Glomerular visceral epithelial cell (primary cell): Measurements from ENCODE around the gene MMP24.

ENCODE experiments used
- DNase-seq: peaks from one replicate; pipeline ENCODE4 v3.0.0-alpha.2; 2016; ENCODE audit errors: extremely low spot score

Gene MMP24

DNA sequence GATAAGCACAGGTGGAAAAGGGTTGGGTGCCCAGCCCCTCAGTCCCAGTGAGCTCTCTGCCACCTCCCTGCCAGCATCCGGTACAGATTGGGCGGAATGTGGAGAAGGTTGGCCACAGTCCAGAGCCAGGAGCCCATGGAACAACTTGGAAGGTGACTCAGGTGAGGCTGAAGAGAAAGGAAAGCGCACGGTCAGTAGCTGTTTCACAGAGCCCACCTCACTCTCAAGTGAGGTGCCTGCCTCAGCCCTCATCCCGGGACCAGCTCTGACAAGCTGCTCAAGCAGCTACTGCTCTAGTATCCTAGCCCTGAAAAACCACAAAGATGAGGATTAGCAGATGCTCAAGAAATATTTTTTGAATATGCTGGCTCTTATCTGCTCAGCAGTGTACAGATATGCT is 52.5 kb downstream of the MMP24 start:
- peak; percentile 25 for DNase-seq

DNA sequence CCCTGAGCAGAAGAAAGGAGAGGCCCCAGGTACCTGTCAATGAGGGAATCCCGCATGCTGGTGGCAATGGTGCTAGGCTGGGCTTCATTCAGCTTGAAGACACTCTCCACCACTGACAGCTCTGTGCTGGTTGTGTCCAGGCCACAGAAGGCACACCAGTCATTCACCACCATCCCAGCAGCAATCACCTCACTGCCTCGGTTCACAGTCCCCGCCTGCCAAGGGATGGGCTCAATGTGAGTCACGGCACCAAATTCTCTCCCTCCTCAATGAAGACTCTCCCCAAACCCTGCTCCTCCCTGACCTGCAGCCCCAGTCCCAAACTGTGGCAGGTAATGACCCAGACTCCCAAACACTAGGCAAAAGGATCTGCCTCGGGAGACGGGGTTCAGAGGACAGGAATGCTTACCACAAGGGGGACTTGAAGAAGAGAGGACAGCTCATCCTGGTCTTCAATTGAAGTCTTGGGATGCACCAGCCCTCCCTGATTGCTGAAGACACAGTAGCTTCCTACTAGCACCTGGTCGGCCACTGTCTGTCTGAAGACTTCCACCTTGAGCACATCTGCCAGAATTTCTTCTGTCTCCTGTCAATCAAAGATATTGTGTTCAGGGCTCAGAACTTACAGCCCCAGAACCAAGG is 53.2 kb downstream of the MMP24 start:
- no peak for DNase-seq

DNA sequence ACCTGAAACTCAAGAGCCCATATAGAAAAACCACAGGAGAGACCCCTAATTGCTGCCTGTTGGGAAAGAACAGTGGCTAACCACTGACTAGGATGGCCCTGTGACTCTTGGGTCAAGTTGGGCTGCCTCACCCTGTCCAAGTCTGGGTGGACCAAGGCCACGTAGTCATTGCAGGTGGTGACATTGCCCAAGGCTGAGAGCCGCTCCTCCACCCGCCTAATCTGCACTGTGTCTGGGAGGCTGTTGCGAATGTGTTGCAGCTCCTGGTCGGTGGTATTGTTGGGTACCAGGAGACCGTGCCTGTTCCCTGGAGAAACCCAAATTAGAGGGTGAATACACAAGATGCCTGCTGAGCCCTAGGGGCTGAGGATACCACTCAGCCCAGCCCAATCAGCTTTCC is 54.0 kb downstream of the MMP24 start:
- DNase-seq = no peak

DNA sequence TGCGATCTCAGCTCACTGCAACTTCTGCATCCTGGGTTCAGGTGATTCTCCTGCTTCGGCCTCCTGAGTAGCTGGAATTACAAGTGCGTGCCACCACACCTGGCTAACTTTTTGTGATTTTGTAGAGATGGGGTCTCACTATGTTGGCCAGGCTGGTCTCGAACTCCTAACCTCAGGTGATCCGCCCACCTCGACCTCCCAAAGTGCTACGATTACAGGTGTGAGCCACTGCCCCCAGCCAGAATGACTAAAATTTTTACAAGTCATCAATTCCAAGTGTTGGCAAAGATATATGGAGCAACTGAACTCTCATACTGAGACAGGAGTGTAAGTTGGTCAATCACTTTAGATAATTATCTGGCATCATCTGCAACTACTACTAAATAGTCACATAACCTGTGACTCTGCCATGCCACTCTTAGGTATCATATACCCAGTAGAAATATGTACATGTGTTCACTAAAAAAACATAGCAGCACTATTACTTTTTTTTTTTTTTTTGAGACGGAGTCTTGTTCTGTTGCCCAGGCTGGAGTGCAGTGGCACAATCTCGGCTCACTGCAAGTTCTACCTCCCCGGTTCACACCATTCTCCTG is 55.1 kb downstream of the MMP24 start:
- no peak for DNase-seq

DNA sequence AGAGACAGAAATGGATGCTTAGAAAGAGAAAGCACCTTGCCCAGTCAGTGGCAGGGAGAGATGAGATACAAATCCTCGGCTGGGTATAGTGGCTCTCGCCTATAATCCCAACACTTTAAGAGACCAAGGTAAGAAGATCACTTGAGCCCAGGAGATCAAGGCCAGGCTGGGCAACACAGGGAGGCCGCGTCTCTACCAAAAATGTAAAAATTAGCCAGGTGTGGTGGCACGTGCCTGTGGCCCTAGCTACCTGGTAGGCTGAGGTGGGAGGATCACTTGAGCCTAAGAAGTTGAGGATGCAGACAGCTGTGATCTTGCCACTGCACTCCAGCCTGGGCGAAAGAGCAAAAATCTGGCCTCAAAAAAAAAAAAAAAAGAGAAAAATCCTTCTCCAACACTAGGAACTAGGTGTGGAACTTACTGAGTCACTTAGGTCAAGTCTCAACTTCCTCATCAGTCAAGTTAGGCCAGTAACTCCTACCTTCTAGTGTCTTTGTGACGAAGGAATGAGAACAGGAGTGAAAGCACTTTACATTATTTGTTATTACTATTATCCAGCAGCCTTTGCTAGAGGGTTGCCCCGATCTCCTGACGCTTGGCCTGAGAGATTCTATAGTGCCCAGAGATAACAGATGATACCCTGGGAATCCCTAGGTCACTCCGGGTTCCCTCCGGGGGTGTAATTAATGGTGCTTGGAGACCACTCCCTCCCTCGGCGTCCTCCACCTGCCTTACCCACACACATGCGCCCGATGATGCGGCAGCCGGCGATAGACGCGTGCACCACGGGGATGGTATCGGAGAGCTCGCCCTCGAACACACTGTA is 57.2 kb downstream of the MMP24 start:
- peak; percentile 29 for DNase-seq

DNA sequence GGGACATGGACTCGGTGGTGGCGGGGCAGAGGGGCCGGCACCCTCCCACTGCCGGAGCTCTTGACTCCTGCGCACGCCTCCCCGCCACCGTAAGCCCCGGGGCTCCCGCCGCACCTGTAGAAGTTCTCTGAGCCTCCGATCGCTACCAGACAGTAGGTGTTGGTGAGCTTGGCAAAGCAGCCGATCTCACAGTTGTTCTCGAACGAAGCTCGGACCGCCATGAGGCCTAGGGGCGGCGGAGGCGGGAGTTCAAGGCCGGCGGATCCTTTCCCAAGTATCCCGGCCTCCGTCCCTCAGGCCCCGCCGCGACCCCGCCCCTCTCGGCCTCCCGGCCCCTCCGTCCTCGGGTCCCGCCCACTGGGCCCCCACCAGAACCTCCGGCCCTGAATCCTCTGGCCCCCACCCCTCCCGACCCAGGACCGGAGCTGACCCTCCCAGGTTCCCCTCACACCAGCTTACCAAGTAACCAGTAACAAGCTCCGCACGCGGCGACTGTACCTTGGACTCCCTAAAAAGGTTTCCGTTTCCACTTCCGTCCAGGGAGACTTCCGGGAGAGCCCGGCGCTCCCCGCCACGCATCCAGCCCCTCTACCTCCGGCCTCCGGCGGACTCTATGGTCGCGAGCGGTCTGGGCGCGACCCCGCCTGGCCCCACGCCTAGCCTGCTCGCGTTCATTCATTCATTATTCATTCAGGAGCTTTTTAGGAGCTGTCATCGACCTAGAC is 57.9 kb downstream of the MMP24 start, which contains the start of gene EIF6:
TSS of gene EIF6 (minus strand) at position 506 of the 725 bp plus-strand sequence. CDS start at position 221, 285 bp downstream.
- DNase-seq = peak; percentile 92

DNA sequence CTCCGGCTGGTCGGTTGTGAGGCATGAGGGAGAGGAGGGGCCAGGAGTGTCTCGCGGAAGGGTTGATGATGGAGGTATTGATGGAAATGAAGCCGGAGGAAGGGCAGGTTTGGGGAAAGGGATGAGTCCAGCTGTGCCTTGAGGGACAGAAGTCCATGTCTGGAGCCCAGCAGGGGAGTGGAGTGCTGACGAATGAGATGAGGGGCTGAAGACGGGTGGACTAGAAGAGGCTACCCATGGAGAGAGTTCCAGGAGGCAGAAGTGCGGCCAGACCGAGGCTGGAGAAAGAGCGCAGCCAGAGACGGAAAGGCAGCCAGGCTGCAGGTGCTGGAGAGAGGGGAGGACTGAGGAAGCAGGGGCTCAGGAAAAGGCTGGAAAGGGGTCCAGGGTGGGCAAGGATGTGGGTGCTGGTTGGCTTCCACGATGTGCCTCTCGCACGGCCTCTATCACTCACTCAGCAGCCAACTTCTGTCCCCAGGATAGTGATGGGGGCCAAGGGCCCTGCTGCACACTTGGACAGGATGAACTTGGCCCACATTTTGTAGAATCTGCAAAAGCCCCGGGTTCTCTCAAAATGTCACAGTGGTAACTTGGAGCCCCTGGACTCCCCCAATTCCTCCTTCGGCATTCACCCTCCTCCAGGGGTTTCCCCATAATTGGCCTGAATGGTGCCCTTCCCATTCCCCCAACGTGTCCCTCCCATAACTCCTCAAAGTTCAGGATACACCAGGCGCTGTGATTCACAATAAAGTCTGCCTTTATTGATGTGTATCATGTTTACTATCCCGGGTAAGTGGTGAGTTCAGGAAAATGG is 58.7 kb downstream of the MMP24 start:
- DNase-seq = no peak

DNA sequence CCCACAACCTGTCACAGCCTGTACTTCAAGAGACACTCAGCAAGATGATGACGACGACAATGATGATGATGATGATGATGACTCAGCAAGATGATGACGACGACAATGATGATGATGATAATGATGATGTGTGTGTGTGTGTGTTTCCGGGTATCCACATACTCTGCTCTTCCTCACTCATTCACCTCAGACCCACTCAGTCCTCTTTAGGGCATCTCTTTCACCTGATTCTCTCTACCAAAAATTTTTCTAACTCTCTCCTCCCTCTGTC is 59.3 kb downstream of the MMP24 start:
- DNase-seq = no peak

DNA sequence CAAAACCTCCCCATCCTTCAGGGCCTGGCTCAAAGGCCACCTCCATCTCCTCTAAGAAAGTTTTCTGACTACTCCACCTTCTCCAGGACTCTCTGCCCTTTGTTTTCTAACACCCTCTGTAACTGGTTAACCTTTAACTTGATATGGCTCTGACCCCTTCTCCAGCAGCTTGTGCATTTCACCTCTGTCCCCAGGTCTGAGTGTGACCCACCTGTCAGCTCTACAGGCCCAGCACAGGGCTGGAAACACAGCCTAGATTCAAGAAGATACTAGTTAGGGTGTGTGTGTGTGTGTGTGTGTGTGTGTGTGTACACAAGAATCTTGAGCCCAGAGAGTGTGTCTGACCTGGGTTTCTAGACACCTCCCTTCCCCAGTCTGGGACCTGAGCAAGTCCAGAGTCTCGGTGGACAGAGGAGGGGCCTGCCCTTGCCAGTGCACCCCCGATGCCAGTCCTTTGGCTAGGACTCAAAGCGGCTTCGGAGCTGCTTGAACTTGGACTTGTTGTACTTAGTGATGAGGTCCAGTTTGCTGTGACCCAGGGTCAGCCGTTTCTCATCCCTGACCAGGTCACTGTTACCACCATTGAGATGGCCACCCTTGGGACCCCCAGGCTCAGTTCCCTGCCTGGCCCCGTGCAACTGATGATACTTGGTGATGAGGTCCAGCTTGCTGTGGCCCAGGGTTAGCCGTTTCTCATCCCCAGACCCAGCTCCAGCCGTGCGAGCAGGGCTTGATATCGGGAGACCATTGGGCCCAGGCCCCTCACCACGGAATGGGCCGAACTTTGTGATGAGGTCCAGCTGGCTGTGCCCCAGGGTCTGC is 59.8 kb downstream of the MMP24 start:
- no peak for DNase-seq

DNA sequence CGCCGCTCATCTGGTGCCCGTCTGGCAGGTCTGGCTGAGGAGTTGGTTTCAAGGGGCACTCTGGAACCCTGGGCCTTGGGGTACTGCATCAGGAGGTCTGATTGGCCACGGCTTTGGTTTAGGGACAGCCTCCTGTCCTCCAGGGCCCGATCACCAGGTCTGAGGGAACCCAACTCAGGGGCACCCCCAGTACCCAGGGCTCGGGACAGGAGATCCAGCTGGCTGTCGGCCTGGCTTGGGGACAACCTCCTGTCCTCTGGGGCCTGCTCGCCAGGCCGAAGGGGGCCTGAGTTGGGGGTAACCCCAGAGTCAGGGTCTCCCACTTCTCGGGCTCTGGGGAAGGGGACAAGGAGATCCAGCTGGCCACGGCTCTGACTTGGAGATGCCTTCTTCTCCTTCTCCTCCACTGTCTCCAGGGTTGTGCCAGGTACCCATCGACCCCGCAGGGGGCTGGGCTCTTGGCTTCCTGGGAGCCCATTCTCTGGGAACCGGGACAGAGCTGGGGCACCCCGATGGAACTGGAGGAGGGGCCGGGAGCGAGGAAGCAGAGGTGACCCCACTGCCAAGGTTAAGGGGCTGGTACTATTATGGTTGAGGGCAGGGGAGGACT is 60.5 kb downstream of the MMP24 start:
- no peak for DNase-seq

DNA sequence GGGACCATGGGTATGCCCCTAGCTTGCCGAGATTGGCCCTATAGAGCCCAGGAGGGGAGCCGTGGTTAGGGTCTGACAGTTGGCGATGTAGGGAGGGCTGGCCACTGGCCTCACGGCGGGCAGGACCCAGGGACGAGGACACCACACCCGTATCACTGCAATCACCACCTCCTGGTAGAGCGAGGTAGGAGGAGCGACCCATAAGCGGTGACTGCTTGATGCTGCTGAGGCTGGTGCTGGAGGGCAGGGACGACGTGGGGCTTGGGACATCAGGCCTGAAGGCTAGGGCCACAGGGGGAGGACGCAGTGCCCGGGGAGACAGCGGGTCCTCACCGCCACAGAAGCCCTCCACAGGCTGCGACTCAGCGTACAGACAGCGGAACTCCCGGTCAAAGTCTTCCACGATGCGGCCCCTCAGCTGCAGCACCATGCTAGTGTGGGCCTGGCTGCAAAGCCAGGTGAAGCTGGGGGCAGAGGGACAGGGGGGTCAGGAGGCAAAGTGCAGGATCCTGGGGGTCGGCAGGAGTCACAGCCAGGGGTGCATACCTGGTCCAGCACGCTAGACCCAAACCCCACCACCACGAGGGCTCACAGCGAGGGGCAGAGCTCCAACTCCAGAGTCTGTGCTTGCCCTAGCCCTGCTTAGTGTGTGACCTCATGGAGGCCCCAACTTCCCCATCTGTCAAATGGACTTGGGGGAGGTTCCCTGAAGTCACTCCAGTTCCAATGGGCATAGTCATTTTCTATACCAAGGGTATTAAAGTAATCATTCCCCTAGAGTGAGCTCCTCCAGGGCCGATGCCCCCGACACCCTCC is 61.2 kb downstream of the MMP24 start:
- DNase-seq = no peak

DNA sequence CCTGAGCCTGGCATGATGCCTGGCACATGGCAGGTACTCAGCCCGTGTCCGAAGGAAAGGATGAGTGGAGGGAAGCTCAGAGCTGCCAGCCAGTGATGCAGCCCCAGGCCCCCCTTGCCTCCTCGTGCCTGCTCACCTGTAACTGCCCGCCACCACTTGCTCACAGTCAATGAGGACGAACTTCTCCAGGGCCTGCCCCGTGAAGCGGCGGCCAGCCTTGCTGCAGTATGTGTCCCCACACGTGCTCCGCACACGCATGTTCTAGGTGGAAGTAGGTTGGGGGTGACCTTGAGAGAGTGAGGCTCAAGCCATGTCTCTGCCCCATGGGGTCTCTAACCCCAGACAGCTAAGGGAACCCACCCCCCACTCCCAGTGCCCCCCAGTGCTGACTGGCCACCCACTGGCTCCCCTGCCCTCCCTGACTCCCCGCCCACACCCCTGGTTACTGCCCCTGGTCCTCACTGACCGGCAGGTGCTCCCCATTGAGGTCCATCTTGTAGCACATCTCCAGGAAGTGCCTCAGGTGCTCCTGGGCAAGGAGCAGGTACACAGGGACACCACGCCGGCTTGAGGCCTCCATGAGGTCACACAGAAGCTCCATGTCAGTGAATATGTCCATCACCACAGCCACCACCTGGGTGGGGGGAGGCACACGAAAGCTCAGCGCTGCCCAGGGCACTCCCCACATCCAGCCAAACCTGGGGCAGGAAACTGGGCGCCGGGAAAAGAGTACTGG is 62.0 kb downstream of the MMP24 start:
- no peak for DNase-seq

DNA sequence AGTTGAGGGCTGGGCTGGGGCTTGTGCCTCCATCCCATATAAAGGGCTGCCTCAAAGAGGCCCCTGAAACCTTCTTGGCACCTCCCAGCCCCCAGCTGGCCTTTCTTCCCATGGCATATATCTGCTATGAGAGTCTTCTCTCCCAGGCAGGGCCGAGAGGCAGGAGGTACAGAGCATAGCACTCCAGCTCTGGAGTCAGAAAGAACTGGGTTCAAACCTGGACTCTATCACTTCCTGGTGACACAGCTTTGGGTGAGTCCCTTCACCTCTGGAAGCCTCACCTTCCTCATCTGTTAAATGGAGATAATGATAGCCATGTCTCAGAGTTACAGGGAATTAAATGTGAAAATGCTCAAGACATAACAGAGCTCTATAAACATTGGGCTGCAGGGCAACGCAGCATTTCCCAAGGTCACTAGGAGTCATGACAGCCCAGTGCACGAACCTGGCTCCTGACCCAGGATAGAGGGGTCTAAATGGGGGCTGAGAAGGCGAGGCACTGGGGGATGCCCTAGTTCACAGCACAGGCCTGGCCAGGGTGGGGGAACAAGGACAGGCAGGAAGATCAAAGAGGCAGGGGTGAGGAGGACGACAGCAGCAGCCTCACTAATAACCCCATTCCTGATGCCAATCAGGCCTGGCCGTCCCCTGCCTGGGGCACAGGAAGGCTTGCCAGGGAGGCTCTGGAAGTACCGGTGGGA is 63.8 kb downstream of the MMP24 start:
- no peak for DNase-seq

DNA sequence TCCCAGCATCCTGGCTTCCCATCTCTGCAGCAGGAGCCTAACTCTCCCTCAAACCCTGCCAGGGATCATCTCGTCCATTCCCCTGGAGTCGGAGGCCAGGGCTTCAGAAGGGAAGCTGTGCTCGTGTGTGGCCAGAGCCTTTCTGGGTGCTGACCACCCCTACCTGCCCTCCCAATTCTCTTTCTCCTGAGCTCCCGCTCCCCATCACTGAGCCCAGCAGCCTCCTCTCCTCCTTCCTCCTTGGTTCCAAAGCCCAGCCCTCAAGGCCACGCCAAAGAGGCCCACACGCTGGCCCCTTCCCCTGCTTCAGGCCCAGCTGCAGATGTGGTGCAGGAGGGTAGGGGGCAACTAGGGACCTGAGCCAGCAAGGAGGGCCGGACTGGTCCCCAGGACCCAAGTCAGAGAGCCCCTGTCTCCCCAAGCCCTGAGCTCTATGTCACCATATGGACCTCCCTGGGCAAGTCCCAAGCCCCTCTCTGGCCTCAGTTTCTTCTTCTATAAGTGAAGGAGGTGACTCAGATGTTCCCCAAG is 64.5 kb downstream of the MMP24 start:
- no peak for DNase-seq

DNA sequence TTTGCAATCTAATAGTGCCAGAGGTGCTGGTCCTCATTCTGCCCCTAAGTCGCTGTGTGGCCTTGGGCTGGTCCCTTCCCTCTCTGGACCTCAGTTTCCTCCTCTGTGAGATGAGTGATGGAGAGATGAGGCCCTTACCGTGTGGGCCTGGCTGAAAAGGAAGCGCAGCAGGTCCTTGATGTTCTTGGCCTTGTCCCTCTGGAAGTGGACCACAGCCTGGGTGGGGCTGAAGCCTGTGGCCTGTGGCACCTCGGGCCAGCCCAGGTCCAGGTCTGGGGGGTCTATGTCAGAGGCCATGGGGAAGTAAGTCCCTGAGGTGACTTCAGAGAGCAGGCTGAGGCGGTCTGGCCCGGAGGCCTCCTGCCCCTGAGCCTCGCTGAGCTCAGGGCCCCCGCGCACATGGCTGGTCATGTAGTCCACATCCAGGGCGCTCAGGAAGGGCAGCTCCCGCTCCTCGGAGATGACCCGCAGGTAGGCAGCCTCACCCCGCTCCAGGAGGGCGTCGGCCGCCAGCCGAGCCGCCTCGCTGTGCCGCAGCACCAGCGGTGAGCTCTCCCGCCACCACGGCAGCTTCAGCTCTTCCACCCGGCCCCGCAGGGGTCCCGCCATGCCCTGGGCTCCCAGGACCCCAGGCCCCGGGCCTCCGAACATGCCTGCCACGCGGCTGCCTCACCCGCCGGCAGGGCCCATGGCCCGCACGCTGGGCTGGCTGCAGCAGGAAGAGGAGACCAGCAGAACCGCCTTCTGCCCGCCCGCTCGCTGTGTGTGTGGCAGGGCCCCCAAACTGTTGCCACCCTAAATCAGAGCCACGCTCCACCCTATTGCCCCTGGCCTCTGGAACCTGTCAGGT is 65.4 kb downstream of the MMP24 start, which contains the start of gene FAM83C:
TSS of gene FAM83C (minus strand) at position 772 of the 850 bp plus-strand sequence. CDS start at position 651, 121 bp downstream.
- no peak for DNase-seq

DNA sequence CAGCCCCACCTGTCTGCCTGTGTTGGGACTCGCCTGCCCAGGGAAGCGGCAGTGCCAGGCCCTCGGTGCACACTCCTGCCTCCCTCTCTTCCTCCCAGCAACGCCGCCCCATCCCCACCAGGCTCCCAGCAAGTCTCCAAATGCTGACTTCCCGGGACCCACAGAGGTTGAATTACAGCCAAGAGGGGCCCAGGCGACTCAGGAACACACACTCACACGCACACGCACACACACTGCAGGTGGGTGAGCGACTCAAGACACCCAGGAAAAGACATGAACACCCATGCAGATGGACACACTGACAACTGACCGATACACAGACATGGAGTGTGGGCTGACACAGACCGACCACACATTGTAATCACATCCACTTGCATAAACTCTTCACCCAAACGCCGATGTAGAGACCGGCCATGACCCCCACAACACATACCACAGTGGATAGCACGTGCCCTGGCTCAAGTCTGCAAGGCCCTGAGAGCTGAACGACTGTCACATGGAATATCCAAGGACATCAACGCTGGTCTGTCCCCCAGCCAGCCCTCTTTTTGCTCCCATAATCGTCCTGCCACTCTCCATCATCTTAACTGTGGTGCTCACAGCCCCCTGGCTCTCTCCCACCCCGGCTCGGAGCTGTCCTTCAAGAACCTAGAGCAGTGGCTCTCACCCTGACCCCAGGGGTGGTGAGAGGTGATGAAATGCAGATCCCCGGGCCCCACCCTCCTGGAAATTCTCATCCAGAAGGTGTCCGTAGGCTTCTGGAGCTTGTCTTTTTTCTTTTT is 66.2 kb downstream of the MMP24 start:
- no peak for DNase-seq
